ENCODE results near the gene KRT36. TPM values are rescaled to one million over a fixed set of nuclear protein-coding genes. Genes with fewer than 3 reads are reported as not detected.

The KRT36 gene
- not detected for total RNA-seq

GRCh38 chr17:41489531-41489930, at the start of gene KRT36:
KRT36 (minus strand) TSS chr17:41489910; CDS start chr17:41489864, 46 bp downstream.
- H3K27ac Mint-ChIP-seq, result no peak within 1 kb of the TSS
- no peaks in the 10 kb centered on the region for H3K9me3 Mint-ChIP-seq (ENCODE audit: low read depth)
- no peaks in the 10 kb centered on the region for H3K4me1 Mint-ChIP-seq
- DNase-seq, result no peak
- no peak within 1 kb of the TSS for H3K4me3 Mint-ChIP-seq
- no peaks in the 10 kb centered on the region for H3K36me3 Mint-ChIP-seq
- CTCF ChIA-PET, result interaction anchor here (1.5 to 3.8 kb wide), 3 partner anchors 8 to 160 kb away, joined by 3 to 15 read pairs (median 10); no protein-coding TSS in a partner anchor
- no peak for ATAC-seq
- H3K27me3 Mint-ChIP-seq, result no peaks in the 10 kb centered on the region

DNA sequence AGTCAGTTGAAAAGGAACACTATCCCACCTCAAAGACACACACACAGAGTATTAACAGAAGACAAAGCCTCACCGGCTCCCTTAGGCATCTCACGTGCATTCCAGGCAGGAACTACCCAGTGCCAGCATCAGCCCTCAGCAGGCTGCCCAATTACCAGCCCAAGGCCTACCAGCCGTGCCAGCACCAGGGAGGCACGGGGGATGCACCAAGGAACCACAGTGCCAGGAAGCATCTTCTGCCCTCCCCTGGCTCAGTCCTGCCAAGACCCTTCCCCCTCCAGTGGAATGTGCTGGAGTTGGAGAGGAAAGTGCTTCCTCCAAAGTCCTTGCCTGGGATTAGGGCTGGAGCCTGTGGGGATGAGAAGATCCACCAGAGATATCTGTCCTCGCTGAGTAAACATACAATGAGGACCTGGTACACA, 49.4 kb upstream of the KRT36 start:
- Mint-ChIP-seq H3K4me1 (no peaks in the 10 kb centered on the region), H3K9me3 (ENCODE audit: low read depth) (no peaks in the 10 kb centered on the region), H3K4me3 (no peak overlapping the region), H3K27ac (no peak overlapping the region), H3K27me3 (peaks cover 18% of the 10 kb centered on the region), H3K36me3 (no peaks in the 10 kb centered on the region)
- DNase-seq, result no peak
- CTCF ChIA-PET, result no interaction called here
- ATAC-seq, result no peak

- Mint-ChIP-seq H3K27me3 (peaks cover 21% of the 10 kb centered on the region), H3K4me3 (no peak overlapping the region), H3K36me3 (no peaks in the 10 kb centered on the region), H3K4me1 (no peaks in the 10 kb centered on the region), H3K27ac (no peak overlapping the region), H3K9me3 (ENCODE audit: low read depth) (no peaks in the 10 kb centered on the region)
- CTCF ChIA-PET, result interaction anchor here (0.6 to 0.8 kb wide), 2 partner anchors 44 to 122 kb away, joined by 3 read pairs; no protein-coding TSS in a partner anchor
- ATAC-seq (no peak), DNase-seq (no peak)
These were observed 48.9 kb upstream of the KRT36 start for GRCh38 chr17:41538565-41538991.

- CTCF ChIA-PET, result interaction anchor here (0.6 to 0.8 kb wide), 2 partner anchors 43 to 122 kb away, joined by 3 read pairs; no protein-coding TSS in a partner anchor
- ATAC-seq, result no peak
- peaks cover 22% of the 10 kb centered on the region for H3K27me3 Mint-ChIP-seq
- H3K9me3 Mint-ChIP-seq (ENCODE audit: low read depth), result no peaks in the 10 kb centered on the region
- no peak overlapping the region for H3K27ac Mint-ChIP-seq
- no peak overlapping the region for H3K4me3 Mint-ChIP-seq
- DNase-seq, result no peak
- no peaks in the 10 kb centered on the region for H3K36me3 Mint-ChIP-seq
- no peaks in the 10 kb centered on the region for H3K4me1 Mint-ChIP-seq
These were observed 48.3 kb upstream of the KRT36 start for GRCh38 chr17:41537990-41538389.

GRCh38 chr17:41537614-41537954, 47.9 kb upstream of the KRT36 start:
- Mint-ChIP-seq H3K27ac (no peak overlapping the region), H3K36me3 (no peaks in the 10 kb centered on the region), H3K27me3 (peaks cover 22% of the 10 kb centered on the region), H3K4me1 (no peaks in the 10 kb centered on the region), H3K9me3 (ENCODE audit: low read depth) (no peaks in the 10 kb centered on the region), H3K4me3 (no peak overlapping the region)
- DNase-seq (no peak), ATAC-seq (no peak)
- CTCF ChIA-PET, result no interaction called here

GRCh38 chr17:41536741-41537613, 47.3 kb upstream of the KRT36 start:
- no peaks in the 10 kb centered on the region for H3K36me3 Mint-ChIP-seq
- CTCF ChIA-PET, result interaction anchor here (0.9 to 1.2 kb wide), 3 partner anchors 12 to 43 kb away, joined by 3 to 5 read pairs (median 3); no protein-coding TSS in a partner anchor
- no peak overlapping the region for H3K4me3 Mint-ChIP-seq
- DNase-seq, result no peak
- H3K4me1 Mint-ChIP-seq, result no peaks in the 10 kb centered on the region
- no peak overlapping the region for H3K27ac Mint-ChIP-seq
- H3K9me3 Mint-ChIP-seq (ENCODE audit: low read depth), result no peaks in the 10 kb centered on the region
- no peak for ATAC-seq
- peaks cover 26% of the 10 kb centered on the region for H3K27me3 Mint-ChIP-seq

- Mint-ChIP-seq H3K4me1 (no peaks in the 10 kb centered on the region), H3K27ac (no peak overlapping the region), H3K9me3 (ENCODE audit: low read depth) (no peaks in the 10 kb centered on the region), H3K36me3 (no peaks in the 10 kb centered on the region), H3K27me3 (peaks cover 30% of the 10 kb centered on the region), H3K4me3 (no peak overlapping the region)
- ATAC-seq, result no peak
- no peak for DNase-seq
- CTCF ChIA-PET, result interaction anchor here (0.9 to 4.0 kb wide), 4 partner anchors 13 to 44 kb away, joined by 3 to 23 read pairs (median 4); no protein-coding TSS in a partner anchor
These were observed 46.2 kb upstream of the KRT36 start for GRCh38 chr17:41535764-41536481.

GRCh38 chr17:41534899-41535546, 45.3 kb upstream of the KRT36 start:
- no peak overlapping the region for H3K4me3 Mint-ChIP-seq
- no peaks in the 10 kb centered on the region for H3K9me3 Mint-ChIP-seq (ENCODE audit: low read depth)
- no peak for DNase-seq
- no peak for ATAC-seq
- CTCF ChIA-PET, result interaction anchor here (4.0 kb wide), 1 partner anchor 14 kb away, joined by 23 read pairs; no protein-coding TSS in a partner anchor
- H3K36me3 Mint-ChIP-seq, result no peaks in the 10 kb centered on the region
- H3K4me1 Mint-ChIP-seq, result no peaks in the 10 kb centered on the region
- peaks cover 39% of the 10 kb centered on the region for H3K27me3 Mint-ChIP-seq
- H3K27ac Mint-ChIP-seq, result no peak overlapping the region

DNA sequence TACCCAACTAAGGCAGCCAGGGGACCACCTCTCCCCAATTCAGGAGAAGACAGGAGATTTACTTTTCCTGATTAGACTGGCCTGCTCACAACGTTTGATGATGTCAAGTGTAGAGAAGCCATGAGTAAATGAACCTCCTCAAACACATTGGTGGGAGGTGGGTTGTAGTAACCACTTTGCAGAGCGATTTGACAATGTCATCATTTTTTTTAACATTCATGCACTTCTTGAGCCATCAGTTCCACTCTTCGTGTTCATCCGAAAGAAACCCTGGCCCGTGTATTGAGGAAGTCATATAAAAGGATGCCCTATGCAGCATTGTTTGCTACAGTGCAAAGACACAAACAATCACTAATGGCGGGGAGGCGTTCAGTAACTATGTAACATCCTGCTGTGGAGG, 43.9 kb upstream of the KRT36 start:
- H3K4me1 Mint-ChIP-seq, result no peaks in the 10 kb centered on the region
- no peaks in the 10 kb centered on the region for H3K9me3 Mint-ChIP-seq (ENCODE audit: low read depth)
- H3K36me3 Mint-ChIP-seq, result no peaks in the 10 kb centered on the region
- peaks cover 51% of the 10 kb centered on the region for H3K27me3 Mint-ChIP-seq
- no peak for ATAC-seq
- no peak for DNase-seq
- no peak overlapping the region for H3K27ac Mint-ChIP-seq
- H3K4me3 Mint-ChIP-seq, result no peak overlapping the region
- CTCF ChIA-PET, result interaction anchor here (4.0 kb wide), 1 partner anchor 15 kb away, joined by 23 read pairs; no protein-coding TSS in a partner anchor

DNA sequence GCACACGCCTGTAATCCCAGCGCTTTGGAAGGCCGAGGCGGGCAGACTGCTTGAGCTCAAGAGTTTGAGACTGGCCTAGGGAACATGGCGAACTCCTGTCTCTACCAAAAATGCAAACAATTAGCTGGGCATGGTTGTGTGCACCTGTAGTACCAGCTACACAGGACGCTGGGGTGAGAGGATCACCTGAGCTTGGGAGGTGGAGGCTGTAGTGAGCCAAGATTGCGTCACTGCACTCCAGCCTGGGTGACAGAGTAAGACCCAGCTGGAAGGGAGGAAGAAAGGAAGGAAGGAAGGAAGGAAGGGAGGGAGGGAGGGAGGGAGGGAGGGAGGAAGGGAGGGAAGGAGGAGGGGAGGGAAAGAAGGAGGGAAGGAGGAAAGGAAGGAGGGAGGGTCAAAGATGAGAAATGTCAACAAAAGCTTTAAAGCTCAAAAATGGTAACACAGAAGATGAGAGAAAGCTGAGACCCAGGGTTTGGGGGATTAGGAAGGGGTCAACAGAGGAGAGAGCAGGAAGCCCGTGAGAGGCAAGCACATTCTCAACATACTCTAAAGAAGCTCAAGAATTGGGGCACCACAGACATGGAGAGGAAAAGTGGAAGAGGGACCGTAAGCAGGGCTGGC, 43.3 kb upstream of the KRT36 start:
- Mint-ChIP-seq H3K4me3 (no peak overlapping the region), H3K9me3 (ENCODE audit: low read depth) (no peaks in the 10 kb centered on the region), H3K27me3 (peaks cover 57% of the 10 kb centered on the region), H3K36me3 (no peaks in the 10 kb centered on the region), H3K4me1 (no peaks in the 10 kb centered on the region), H3K27ac (no peak overlapping the region)
- no peak for DNase-seq
- CTCF ChIA-PET, result interaction anchor here (4.0 kb wide), 1 partner anchor 16 kb away, joined by 23 read pairs; no protein-coding TSS in a partner anchor
- no peak for ATAC-seq

- no peaks in the 10 kb centered on the region for H3K9me3 Mint-ChIP-seq (ENCODE audit: low read depth)
- H3K27me3 Mint-ChIP-seq, result peaks cover 67% of the 10 kb centered on the region
- H3K4me1 Mint-ChIP-seq, result no peaks in the 10 kb centered on the region
- DNase-seq (no peak), ATAC-seq (no peak)
- no peak overlapping the region for H3K4me3 Mint-ChIP-seq
- CTCF ChIA-PET, result interaction anchor here (4.0 kb wide), 1 partner anchor 17 kb away, joined by 23 read pairs; no protein-coding TSS in a partner anchor
- no peaks in the 10 kb centered on the region for H3K36me3 Mint-ChIP-seq
- no peak overlapping the region for H3K27ac Mint-ChIP-seq
These were observed 42.3 kb upstream of the KRT36 start for GRCh38 chr17:41531993-41532392.

- ATAC-seq (no peak), DNase-seq (no peak)
- no peak overlapping the region for H3K27ac Mint-ChIP-seq
- H3K36me3 Mint-ChIP-seq, result no peaks in the 10 kb centered on the region
- H3K4me3 Mint-ChIP-seq, result no peak overlapping the region
- H3K4me1 Mint-ChIP-seq, result no peaks in the 10 kb centered on the region
- no peaks in the 10 kb centered on the region for H3K9me3 Mint-ChIP-seq (ENCODE audit: low read depth)
- peaks cover 71% of the 10 kb centered on the region for H3K27me3 Mint-ChIP-seq
- CTCF ChIA-PET, result interaction anchor here (3.6 kb wide), 1 partner anchor 118 kb away, joined by 12 read pairs; no protein-coding TSS in a partner anchor
These were observed 40.6 kb upstream of the KRT36 start for GRCh38 chr17:41530062-41531048.

Measured in activated CD8-positive, alpha-beta memory T cell treated with anti-CD3 and anti-CD28 coated beads, Interleukin-2, amount 10 ng/mL, durations not matched to agents 7 days and 5 days (primary cell).